H1 (cell line): ENCODE data around the gene GMEB1. TPM values are rescaled to one million over a fixed set of nuclear protein-coding genes. Genes with fewer than 3 reads are reported as not detected.

Experiments
- CTCF ChIA-PET: fragments of 300-600 bp; sonication (Branson Sonifier 250); formaldehyde crosslinking; loops from one replicate; lab custom pipeline; 2021; ENCODE audit not compliant: partially characterized antibody; lab: Charles Lee
- POLR2A ChIA-PET: fragments of 300-600 bp; sonication (Branson Sonifier 250); formaldehyde crosslinking; loops from one replicate; lab custom pipeline; 2021; ENCODE audit warnings: inconsistent platforms; ENCODE audit not compliant: partially characterized antibody; lab: Charles Lee
- DNase-seq, 2 experiments: peaks; one replicate each; pipeline versions ENCODE4 v3.0.0 to v3.0.0-alpha.2; 2010 to 2022; ENCODE audit warnings: low spot score in 2 of 2, low read depth in 1 of 2, mixed read lengths in 1 of 2
- FAIRE-seq: peaks from 2 replicates; lab custom pipeline; 2011; peaks lifted over from hg19 to GRCh38; lab: Jason Lieb, UNC
- H2AFZ ChIP-seq: 2 replicates; pipeline ENCODE4 v1.8.1; 2012; ENCODE audit warnings: low read length, inconsistent platforms
- H2AK5ac ChIP-seq: 2 replicates; pipeline ENCODE4 v1.6.1; 2013; ENCODE audit warnings: low read depth, low read length
- H2BK120ac ChIP-seq: replicated peaks from 2 replicates; pipeline ENCODE3; 2013; ENCODE audit warnings: low read depth, low read length, inconsistent platforms
- H2BK12ac ChIP-seq: 2 replicates; pipeline ENCODE4 v1.6.1; 2013; ENCODE audit warnings: low read depth, low read length
- H2BK15ac ChIP-seq: 2 replicates; pipeline ENCODE4 v1.6.1; 2013; ENCODE audit warnings: low read length
- H2BK20ac ChIP-seq: 2 replicates; pipeline ENCODE4 v1.6.1; 2013; ENCODE audit warnings: low read length
- H2BK5ac ChIP-seq: 2 replicates; pipeline ENCODE4 v1.6.1; 2013; ENCODE audit warnings: low read depth, low read length
- H3K14ac ChIP-seq: 2 replicates; pipeline ENCODE4 v1.6.1; 2013; ENCODE audit warnings: inconsistent platforms; ENCODE audit not compliant: insufficient read length
- H3K18ac ChIP-seq: 2 replicates; pipeline ENCODE4 v1.6.1; 2013; ENCODE audit warnings: low read length; ENCODE audit errors: extremely low read depth
- H3K23ac ChIP-seq: 2 replicates; pipeline ENCODE4 v1.6.1; 2013; ENCODE audit warnings: inconsistent platforms; ENCODE audit not compliant: insufficient read length
- H3K23me2 ChIP-seq: 2 replicates; pipeline ENCODE4 v1.6.1; 2013; ENCODE audit warnings: low read depth, low read length
- H3K27ac ChIP-seq: 2 replicates; pipeline ENCODE4 v1.6.1; 2011; ENCODE audit warnings: low read depth, low read length, inconsistent platforms
- H3K27me3 ChIP-seq, 4 experiments: replicated peaks in 1 of 4; 1 replicate in 1 of 4; 2 replicates in 3 of 4; pipeline versions ENCODE4 v1.6.1 to v1.8.1; 2011 to 2013; ENCODE audit warnings: low read length in 3 of 4, mild to moderate bottlenecking in 3 of 4, inconsistent platforms in 2 of 4, mixed read lengths in 2 of 4, moderate library complexity in 1 of 4; ENCODE audit not compliant: control insufficient read depth in 3 of 4, insufficient read depth in 3 of 4; ENCODE audit errors: extremely low read depth in 1 of 4
- H3K36me3 ChIP-seq, 4 experiments: 2 replicates each; pipeline versions ENCODE4 v1.6.1 to v1.8.1; 2011 to 2013; ENCODE audit warnings: mild to moderate bottlenecking in 4 of 4, low read length in 3 of 4, moderate library complexity in 2 of 4, control low read depth in 1 of 4, inconsistent platforms in 1 of 4; ENCODE audit not compliant: insufficient read depth in 4 of 4, control insufficient read depth in 2 of 4
- H3K4ac ChIP-seq: replicated peaks from 2 replicates; pipeline ENCODE3; 2013; ENCODE audit warnings: low read length, low read depth, mixed read lengths, inconsistent platforms; ENCODE audit not compliant: insufficient read length
- H3K4me1 ChIP-seq, 4 experiments: replicated peaks in 1 of 4; 1 replicate in 1 of 4; 2 replicates in 3 of 4; pipeline versions ENCODE4 v1.6.1 to v1.8.1; 2011 to 2013; ENCODE audit warnings: low read length in 3 of 4, inconsistent platforms in 2 of 4, mixed read lengths in 1 of 4; ENCODE audit not compliant: insufficient read depth in 4 of 4, control insufficient read depth in 3 of 4
- H3K4me2 ChIP-seq, 2 experiments: 2 replicates each; pipeline versions ENCODE4 v1.6.1 to v1.8.1; 2011 to 2013; ENCODE audit warnings: low read depth in 2 of 2, low read length in 2 of 2, control low read depth in 1 of 2, inconsistent platforms in 1 of 2, mild to moderate bottlenecking in 1 of 2; ENCODE audit not compliant: insufficient read depth in 1 of 2
- H3K4me3 ChIP-seq, 4 experiments: fragments of 200-600, 300-600 bp in 1 of 4; sonication (generic), shearing (Covaris generic), sonication (Bioruptor Twin) in 1 of 4; 2 replicates each; pipeline versions ENCODE4 v1.5.1 to v1.8.1; 2011 to 2016; ENCODE audit warnings: low read length in 4 of 4, low read depth in 3 of 4, control low read depth in 2 of 4, inconsistent platforms in 2 of 4, mild to moderate bottlenecking in 2 of 4, mixed read lengths in 1 of 4, moderate library complexity in 1 of 4; ENCODE audit not compliant: insufficient read depth in 2 of 4; ENCODE audit errors: extremely low read depth in 1 of 4
- H3K56ac ChIP-seq: replicated peaks from 2 replicates; pipeline ENCODE3; 2013; ENCODE audit warnings: low read depth, mild to moderate bottlenecking, mixed read lengths, low read length, inconsistent platforms; ENCODE audit not compliant: insufficient read length
- H3K79me1 ChIP-seq: 2 replicates; pipeline ENCODE4 v1.6.1; 2013; ENCODE audit warnings: low read depth, low read length, control low read depth
- H3K79me2 ChIP-seq, 2 experiments: 2 replicates each; pipeline versions ENCODE4 v1.6.1 to v1.8.1; 2012 to 2013; ENCODE audit warnings: low read length in 2 of 2, mild to moderate bottlenecking in 2 of 2, inconsistent platforms in 1 of 2; ENCODE audit not compliant: insufficient read depth in 2 of 2, control insufficient read depth in 1 of 2
- H3K9ac ChIP-seq, 4 experiments: replicated peaks in 1 of 4; 1 replicate in 1 of 4; 2 replicates in 3 of 4; pipeline versions ENCODE4 v1.6.1 to v1.8.1; 2011 to 2013; ENCODE audit warnings: low read depth in 3 of 4, low read length in 3 of 4, control low read depth in 2 of 4, mild to moderate bottlenecking in 2 of 4, moderate library complexity in 2 of 4, inconsistent platforms in 1 of 4; ENCODE audit errors: extremely low read depth in 1 of 4
- H3K9me3 ChIP-seq, 2 experiments: 2 replicates each; pipeline versions ENCODE4 v1.6.1 to v1.8.1; 2012 to 2013; ENCODE audit warnings: mild to moderate bottlenecking in 2 of 2, moderate library complexity in 2 of 2, control low read depth in 1 of 2, inconsistent platforms in 1 of 2, low read depth in 1 of 2, low read length in 1 of 2, mixed read lengths in 1 of 2; ENCODE audit not compliant: insufficient read depth in 2 of 2
- H4K20me1 ChIP-seq, 2 experiments: replicated peaks in 1 of 2; 2 replicates each; pipeline versions ENCODE3 to v1.8.1; 2011 to 2013; ENCODE audit warnings: inconsistent platforms in 2 of 2, low read length in 2 of 2, mild to moderate bottlenecking in 1 of 2; ENCODE audit not compliant: insufficient read depth in 2 of 2, control insufficient read depth in 1 of 2
- H4K5ac ChIP-seq: 2 replicates; pipeline ENCODE4 v1.6.1; 2013; ENCODE audit warnings: low read length, low read depth, mixed read lengths, inconsistent platforms; ENCODE audit not compliant: insufficient read length
- H4K8ac ChIP-seq: 2 replicates; pipeline ENCODE4 v1.8.0; 2013; ENCODE audit warnings: mild to moderate bottlenecking, moderate library complexity, low read length, inconsistent platforms; ENCODE audit not compliant: insufficient read depth; ENCODE audit errors: extremely low read depth
- H4K91ac ChIP-seq: replicated peaks from 2 replicates; pipeline ENCODE3; 2013; ENCODE audit warnings: low read length, mixed read lengths, inconsistent platforms; ENCODE audit not compliant: insufficient read length
- ATF3 ChIP-seq: IDR thresholded peaks from 2 replicates; pipeline ENCODE4 v1.6.1; 2011; ENCODE audit warnings: low read depth, mild to moderate bottlenecking, low read length; ENCODE audit not compliant: insufficient read depth
- BACH1 ChIP-seq: IDR thresholded peaks from 2 replicates; pipeline ENCODE4 v1.6.1; 2012; ENCODE audit warnings: low read length, improper control_type of control experiment
- BCL11A ChIP-seq, 2 experiments: IDR thresholded peaks; one replicate each; pipeline ENCODE4 v1.6.1; 2011; ENCODE audit warnings: low read depth in 2 of 2, low read length in 2 of 2, mild to moderate bottlenecking in 2 of 2
- CTCF ChIP-seq, 3 experiments: IDR thresholded peaks; 1 replicate in 2 of 3; 2 replicates in 1 of 3; pipeline versions ENCODE4 v1.5.1 to v1.6.1; 2011; ENCODE audit warnings: low read length in 3 of 3, mild to moderate bottlenecking in 3 of 3, inconsistent platforms in 2 of 3, low read depth in 1 of 3, moderate library complexity in 1 of 3; ENCODE audit not compliant: insufficient read depth in 1 of 3; ENCODE audit errors: control extremely low read depth in 1 of 3
- EGR1 ChIP-seq: IDR thresholded peaks from 2 replicates; pipeline ENCODE4 v1.6.1; 2011; ENCODE audit warnings: low read depth, low read length, borderline replicate concordance
- KDM1A ChIP-seq: fragments of 200-600, 300-600 bp; sonication (generic); IDR thresholded peaks from 2 replicates; pipeline ENCODE4 v1.7.1; 2016; ENCODE audit warnings: mild to moderate bottlenecking, low read length, borderline replicate concordance
- RAD21 ChIP-seq, 2 experiments: IDR thresholded peaks in 1 of 2; conservative IDR thresholded peaks in 1 of 2; 2 replicates each; pipeline ENCODE4 v1.6.1; 2011; ENCODE audit warnings: low read depth in 2 of 2, low read length in 2 of 2, improper control_type of control experiment in 1 of 2, inconsistent platforms in 1 of 2, mild to moderate bottlenecking in 1 of 2, moderate library complexity in 1 of 2
- RFX5 ChIP-seq: IDR thresholded peaks from 2 replicates; pipeline ENCODE4 v1.6.1; 2011; ENCODE audit warnings: low read depth, low read length, improper control_type of control experiment, borderline replicate concordance
- RXRA ChIP-seq: IDR thresholded peaks from 2 replicates; pipeline ENCODE4 v1.6.1; 2011; ENCODE audit warnings: low read depth, mild to moderate bottlenecking, low read length, moderate library complexity; ENCODE audit not compliant: insufficient read depth
- SIRT6 ChIP-seq: IDR thresholded peaks from one replicate; pipeline ENCODE4 v1.7.1; 2012; ENCODE audit warnings: low read length, inconsistent platforms
- WGBS, 2 experiments: shearing (Covaris generic) in 1 of 2; methylation state at CpG; one replicate each; pipeline versions ENCODE4 v1.1.6 to v1.1.7; 2013 to 2015; ENCODE audit warnings: low lambda C conversion rate in 2 of 2, mixed read lengths in 2 of 2, inconsistent platforms in 1 of 2, low coverage in 1 of 2, missing lambda C conversion rate in 1 of 2; ENCODE audit not compliant: insufficient replicate concordance in 2 of 2, insufficient coverage in 1 of 2, insufficient read length in 1 of 2; ENCODE audit errors: extremely low coverage in 1 of 2, missing lambda C conversion rate in 1 of 2; 5-methylcytosine and 5-hydroxymethylcytosine counted together
- polyA plus RNA-seq, 7 experiments: library from polyadenylated mRNA; depleted of rRNA in 3 of 7; stranded (reverse) in 5 of 7; unstranded in 2 of 7; fragments of >200 nt in 5 of 7; fragments of 200-250 nt in 2 of 7; gene quantifications; 1 replicate in 5 of 7; 2 replicates in 1 of 7; 4 replicates in 1 of 7; pipeline versions ENCODE4 v1.2.1 to v1.2.3, GENCODE V29; 2011 to 2013; ENCODE audit warnings: missing spikeins in 2 of 7, mixed read lengths in 2 of 7
- total RNA-seq: library from RNA; stranded (reverse); fragmentation: NEBNext Ultra II Directional; extraction: Animal tissue kit (Norgen Biotek cat#: 25700); gene quantifications from 2 replicates; pipeline ENCODE4 v1.2.1, GENCODE V29; 2021

GMEB1 gene
- total and polyA plus RNA-seq, 2 of the 8 experiments (the other 6 are each of a cell fraction or from before 2014, with no cell fraction given), result 13.3 to 26.2 TPM

GRCh38 chr1:28744184-28744583 is 75.6 kb downstream of the GMEB1 start:
- H4K91ac ChIP-seq, result no peak overlapping the region
- no peak overlapping the region for H3K27ac ChIP-seq
- H4K5ac ChIP-seq, result no peak overlapping the region
- H2AK5ac ChIP-seq, result no peak overlapping the region
- WGBS, 2 experiments, result 93% methylated on average over 4 of the region's 4 CpGs; no CpG with 5 or more reads in 1 of the 2 experiments
- no peak overlapping the region for H3K9ac ChIP-seq
- ChIA-PET CTCF (interaction anchor here (2.5 kb wide), 1 partner anchor 8 kb away, joined by 8 read pairs; the partner anchor contains the start of gene YTHDF2), POLR2A (interaction anchor here (1.8 to 12.5 kb wide), 5 partner anchors 9 to 96 kb away, joined by 4 to 369 read pairs (median 64); partner anchors contain the start of genes RNU11 and YTHDF2)
- no peak overlapping the region for H3K14ac ChIP-seq
- H4K8ac ChIP-seq, result no peak overlapping the region
- DNase-seq (no peak), FAIRE-seq (no peak)
- H3K18ac ChIP-seq, result no peak overlapping the region
- peaks cover 21 to 35% of the 10 kb centered on the region in 2 experiments for H4K20me1 ChIP-seq
- peaks cover 0 to 5% (median 3%) of the 10 kb centered on the region in 4 experiments; a peak in 3 of 7 replicates for H3K4me1 ChIP-seq
- H3K56ac ChIP-seq, result no peak overlapping the region
- H3K4me2 ChIP-seq, result peak overlapping the region; percentile 42 to 52; a peak in 2 of 4 replicates
- H2AFZ ChIP-seq, result no peak overlapping the region
- H2BK5ac ChIP-seq, result no peak overlapping the region
- no peaks in the 10 kb centered on the region for H3K27me3 ChIP-seq
- no peak overlapping the region for H2BK12ac ChIP-seq
- peak overlapping the region in 1 of 4 experiments; percentile 34; a peak in 4 of 8 replicates for H3K4me3 ChIP-seq
- no peak overlapping the region for H2BK15ac ChIP-seq
- peaks cover 35 to 86% (median 59%) of the 10 kb centered on the region in 4 experiments for H3K36me3 ChIP-seq
- H2BK20ac ChIP-seq, result no peak overlapping the region
- no peaks in the 10 kb centered on the region; the same call in 1 of the 2 replicates for H3K79me1 ChIP-seq
- H3K79me2 ChIP-seq, result peaks cover 82 to 100% of the 10 kb centered on the region in 2 experiments
- H2BK120ac ChIP-seq, result no peak overlapping the region
- H3K23ac ChIP-seq, result no peak overlapping the region
- no peaks in the 10 kb centered on the region for H3K23me2 ChIP-seq
- no peaks in the 10 kb centered on the region for H3K9me3 ChIP-seq
- H3K4ac ChIP-seq, result no peak overlapping the region
- TF ChIP-seq SIRT6 (no peak), KDM1A (no peak), ATF3 (no peak), RXRA (no peak), BACH1 (no peak), BCL11A (IDR thresholded peaks at IDR 0.05; ENCODE audit: low read depth in 2 of 2, low read length in 2 of 2) (no peak), RAD21 (IDR thresholded peaks at IDR 0.05 in 1 of 2, conservative IDR thresholded peaks at IDR 0.05 in 1 of 2; ENCODE audit: low read depth in 2 of 2, low read length in 2 of 2) (no peak), EGR1 (no peak), CTCF (IDR thresholded peaks at IDR 0.05; ENCODE audit: control extremely low read depth in 1 of 3, insufficient read depth in 1 of 3, low read depth in 1 of 3, low read length in 3 of 3) (no peak), RFX5 (no peak)
